Thyroid gland (tissue), 4 donors: ENCODE data around the gene ZNF507.

Experiments used
- CTCF ChIP-seq, 6 experiments: fragments of 200-600 bp in 3 of 6; fragments of 450-650 bp in 3 of 6; sonication (generic) in 3 of 6; IDR thresholded peaks; one replicate each; pipeline ENCODE4 v1.5.1; 2016 to 2019; ENCODE audit warnings: antibody characterized with exemption in 6 of 6, mild to moderate bottlenecking in 2 of 6, inconsistent platforms in 1 of 6, moderate library complexity in 1 of 6
- POLR2A ChIP-seq, 2 donors: fragments of 450-650 bp; IDR thresholded peaks; one replicate each; pipeline ENCODE4 v1.6.1; 2017; ENCODE audit warnings: antibody characterized with exemption in 2 of 2, mild to moderate bottlenecking in 2 of 2, moderate library complexity in 1 of 2

GRCh38 chr19:32404933-32405430 is 59.6 kb downstream of the ZNF507 start:
- no peak for TF ChIP-seq POLR2A (IDR thresholded peaks at IDR 0.05)
- no peak for TF ChIP-seq CTCF (IDR thresholded peaks at IDR 0.05)
